Activated CD8-positive, alpha-beta T cell treated with anti-CD3 and anti-CD28 coated beads for 36 hours (primary cell): ENCODE data around the gene SWI5. TPM values are rescaled to one million over a fixed set of nuclear protein-coding genes. Genes with fewer than 3 reads are reported as not detected.

Experiments used
- ATAC-seq: fragments of 200-7000 bp; cut with Tn5 transposase; one replicate; pipeline ENCODE4 v1.10.0; 2021; ENCODE audit warnings: mild to moderate bottlenecking, moderate library complexity
- CTCF ChIA-PET: fragments of 350-600 bp; sonication (Branson Sonifier 250); formaldehyde crosslinking; loops from one replicate; lab custom pipeline; 2021; ENCODE audit warnings: antibody characterized with exemption; lab: Charles Lee
- POLR2A ChIA-PET: fragments of 350-600 bp; sonication (Branson Sonifier 250); formaldehyde crosslinking; loops from one replicate; lab custom pipeline; 2021; ENCODE audit warnings: antibody characterized with exemption; lab: Charles Lee
- DNase-seq: peaks from one replicate; pipeline ENCODE4 v3.0.0-alpha.2; 2020
- H3K27ac Mint-ChIP-seq: one replicate; pipeline ENCODE4 v1.8.0; 2021; ENCODE audit warnings: mild to moderate bottlenecking, mixed read lengths
- H3K27me3 Mint-ChIP-seq: one replicate; pipeline ENCODE4 v1.8.0; 2021; ENCODE audit warnings: mixed read lengths
- H3K36me3 Mint-ChIP-seq: one replicate; pipeline ENCODE4 v1.8.0; 2021; ENCODE audit warnings: low read depth, mixed read lengths
- H3K4me1 Mint-ChIP-seq: one replicate; pipeline ENCODE4 v1.8.0; 2021; ENCODE audit warnings: low read depth, mixed read lengths
- H3K4me3 Mint-ChIP-seq: one replicate; pipeline ENCODE4 v1.8.0; 2021; ENCODE audit warnings: mild to moderate bottlenecking, moderate library complexity, mixed read lengths
- H3K9me3 Mint-ChIP-seq: one replicate; pipeline ENCODE4 v1.8.0; 2021; ENCODE audit warnings: mixed read lengths
- intact Hi-C: fragments of 100-400 bp; cut with micrococcal nuclease; formaldehyde crosslinking; loops from one replicate; pipeline ENCODE4 v1.10.0; 2022
- total RNA-seq, 2 experiments: library from RNA; stranded (reverse); gene quantifications; one replicate each; pipeline ENCODE4 v1.2.3, GENCODE V29; 2021
- TF ChIP-seq, protein P1 (sequence below): fragments of 200-600 bp; IDR thresholded peaks from one replicate; pipeline ENCODE4 v1.8.0; 2022; ENCODE audit warnings: antibody characterized with exemption, mild to moderate bottlenecking

The SWI5 gene
- total RNA-seq, 2 experiments from 2014 or later: 12.4 to 13.3 TPM

DNA sequence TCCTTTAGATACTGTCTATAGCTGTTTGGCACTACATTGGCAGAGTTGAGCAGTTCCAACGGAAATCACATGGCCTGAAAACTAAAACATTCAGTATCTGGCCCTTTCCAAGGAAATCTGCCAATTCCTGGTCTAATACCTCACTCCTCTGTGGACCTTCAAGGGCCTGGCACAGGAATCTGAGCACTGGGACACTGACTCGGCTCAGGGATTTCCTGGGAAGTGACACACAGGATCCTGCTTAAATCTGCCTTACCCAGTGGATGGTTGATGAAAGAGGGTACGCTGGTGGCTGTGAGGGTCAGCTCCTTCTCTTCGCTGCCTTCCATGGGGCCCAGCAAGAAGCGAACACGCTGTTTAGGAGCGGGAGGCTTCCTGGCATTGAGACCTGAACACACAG is 45.3 kb downstream of the SWI5 start:
- no peaks in the 10 kb centered on the region for H3K9me3 Mint-ChIP-seq
- CTCF ChIA-PET: interaction anchor here (3.4 kb wide), 1 partner anchor 26 kb away, joined by 10 read pairs; no protein-coding TSS in a partner anchor
- intact Hi-C loops: no loop called here
- no peaks in the 10 kb centered on the region for H3K27me3 Mint-ChIP-seq
- DNase-seq (no peak), ATAC-seq (no peak)
- peak overlapping the region; percentile 99 for H3K4me3 Mint-ChIP-seq
- peaks cover 24% of the 10 kb centered on the region for H3K4me1 Mint-ChIP-seq
- peak overlapping the region; percentile 97 for H3K27ac Mint-ChIP-seq
- TF ChIP-seq, protein P1, sequence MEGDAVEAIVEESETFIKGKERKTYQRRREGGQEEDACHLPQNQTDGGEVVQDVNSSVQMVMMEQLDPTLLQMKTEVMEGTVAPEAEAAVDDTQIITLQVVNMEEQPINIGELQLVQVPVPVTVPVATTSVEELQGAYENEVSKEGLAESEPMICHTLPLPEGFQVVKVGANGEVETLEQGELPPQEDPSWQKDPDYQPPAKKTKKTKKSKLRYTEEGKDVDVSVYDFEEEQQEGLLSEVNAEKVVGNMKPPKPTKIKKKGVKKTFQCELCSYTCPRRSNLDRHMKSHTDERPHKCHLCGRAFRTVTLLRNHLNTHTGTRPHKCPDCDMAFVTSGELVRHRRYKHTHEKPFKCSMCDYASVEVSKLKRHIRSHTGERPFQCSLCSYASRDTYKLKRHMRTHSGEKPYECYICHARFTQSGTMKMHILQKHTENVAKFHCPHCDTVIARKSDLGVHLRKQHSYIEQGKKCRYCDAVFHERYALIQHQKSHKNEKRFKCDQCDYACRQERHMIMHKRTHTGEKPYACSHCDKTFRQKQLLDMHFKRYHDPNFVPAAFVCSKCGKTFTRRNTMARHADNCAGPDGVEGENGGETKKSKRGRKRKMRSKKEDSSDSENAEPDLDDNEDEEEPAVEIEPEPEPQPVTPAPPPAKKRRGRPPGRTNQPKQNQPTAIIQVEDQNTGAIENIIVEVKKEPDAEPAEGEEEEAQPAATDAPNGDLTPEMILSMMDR: no peak
- peaks cover 16% of the 10 kb centered on the region for H3K36me3 Mint-ChIP-seq
- POLR2A ChIA-PET: interaction anchor here (0.8 to 2.0 kb wide), 7 partner anchors 12 to 67 kb away, joined by 3 to 7 read pairs (median 4); no protein-coding TSS in a partner anchor

DNA sequence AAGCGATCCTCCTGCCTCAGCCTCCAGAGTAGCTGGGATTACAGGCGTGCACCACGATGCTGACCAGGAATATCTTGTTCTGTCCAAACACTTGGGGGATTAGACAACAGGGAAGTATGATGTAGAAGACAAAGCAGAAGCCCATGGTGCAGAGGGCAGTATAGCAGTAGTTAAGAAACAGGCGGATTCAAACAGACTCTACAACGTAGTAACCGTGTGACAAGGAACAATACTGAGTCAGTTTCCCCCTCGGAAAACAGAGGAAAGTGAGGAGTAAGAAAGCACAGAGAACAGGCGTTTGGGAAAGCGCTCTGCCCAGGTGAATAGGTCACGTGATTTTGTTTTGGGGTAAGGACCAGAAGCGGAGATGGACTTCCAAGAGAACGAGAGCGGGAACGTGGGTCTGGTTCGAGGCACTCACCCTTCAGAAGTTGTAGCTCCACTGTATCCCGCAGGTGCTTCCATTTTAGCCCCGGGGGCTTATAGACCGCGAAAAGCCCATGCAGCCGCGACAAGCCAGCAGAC is 45.9 kb downstream of the SWI5 start:
- CTCF ChIA-PET: interaction anchor here (3.4 kb wide), 1 partner anchor 26 kb away, joined by 10 read pairs; no protein-coding TSS in a partner anchor
- no peak for DNase-seq
- H3K36me3 Mint-ChIP-seq: peaks cover 12% of the 10 kb centered on the region
- TF ChIP-seq, protein P1: no peak
- POLR2A ChIA-PET: interaction anchor here (0.6 to 2.0 kb wide), 11 partner anchors 12 to 231 kb away, joined by 3 to 7 read pairs (median 4); partner anchors contain the start of genes SPTAN1 and URM1
- H3K9me3 Mint-ChIP-seq: no peaks in the 10 kb centered on the region
- peak; percentile 3 for ATAC-seq
- H3K27ac Mint-ChIP-seq: peak overlapping the region; percentile 97
- intact Hi-C loops: no loop called here
- H3K27me3 Mint-ChIP-seq: no peaks in the 10 kb centered on the region
- peaks cover 24% of the 10 kb centered on the region for H3K4me1 Mint-ChIP-seq
- H3K4me3 Mint-ChIP-seq: peak overlapping the region; percentile 99

DNA sequence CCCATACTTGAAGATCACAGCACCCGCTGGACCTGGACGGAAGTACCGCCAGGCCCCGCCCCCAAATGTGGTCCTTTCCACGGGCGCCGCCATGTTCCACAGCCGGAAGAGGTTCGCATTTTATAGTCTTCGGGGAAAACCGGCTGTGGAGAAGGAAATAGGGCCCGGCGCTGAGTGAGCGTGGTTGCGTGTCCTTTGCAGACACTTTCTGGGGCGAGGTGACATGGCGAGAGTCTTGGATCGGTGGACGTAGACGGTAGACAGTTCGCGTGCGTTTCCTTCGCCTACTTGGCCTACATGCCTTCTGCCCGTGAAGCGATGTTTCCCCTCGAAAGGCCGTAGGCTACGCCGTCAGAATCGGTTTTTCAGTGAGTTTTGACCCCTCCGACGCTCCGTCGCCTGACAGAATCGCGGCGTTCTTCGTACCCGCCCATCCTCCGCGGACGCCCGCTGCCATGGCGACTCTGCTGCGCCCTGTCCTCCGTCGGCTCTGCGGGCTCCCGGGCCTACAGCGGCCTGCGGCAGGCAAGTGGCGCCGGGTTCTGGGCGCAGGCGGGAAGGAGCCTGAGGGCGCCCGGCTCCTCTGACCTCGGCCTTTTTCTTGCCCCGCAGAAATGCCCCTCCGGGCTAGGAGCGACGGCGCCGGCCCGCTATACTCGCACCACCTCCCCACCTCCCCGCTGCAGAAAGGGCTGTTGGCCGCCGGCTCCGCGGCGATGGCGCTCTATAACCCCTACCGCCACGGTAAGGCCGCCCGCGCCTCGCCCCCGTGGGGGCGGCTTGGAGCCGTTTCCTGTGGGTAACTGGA is 46.5 kb downstream of the SWI5 start, which contains the start of the genes COQ4 and TRUB2:
COQ4 (plus strand) TSS at position 436 of the 808 bp plus-strand sequence; CDS start at position 456, 20 bp downstream.
TRUB2 (minus strand) TSS at position 44 of the 808 bp plus-strand sequence; CDS start at position 5, 39 bp downstream.
- Mint-ChIP-seq H3K4me3 (peak within 1 kb of the TSS; percentile 99), H3K27me3 (no peaks in the 10 kb centered on the region), H3K4me1 (peaks cover 24% of the 10 kb centered on the region), H3K36me3 (peaks cover 9% of the 10 kb centered on the region), H3K9me3 (no peaks in the 10 kb centered on the region), H3K27ac (peak within 1 kb of the TSS; percentile 97)
- TF ChIP-seq, protein P1: no peak
- intact Hi-C loops: no loop called here
- DNase-seq (peak; percentile 96), ATAC-seq (peak; percentile 87)
- CTCF ChIA-PET: interaction anchor here (0.7 to 3.4 kb wide), 2 partner anchors 19 to 27 kb away, joined by 3 to 10 read pairs; no protein-coding TSS in a partner anchor
- POLR2A ChIA-PET: interaction anchor here (0.6 to 2.0 kb wide), 9 partner anchors 10 to 230 kb away, joined by 3 to 7 read pairs (median 4); partner anchors contain the start of genes SPTAN1 and URM1

DNA sequence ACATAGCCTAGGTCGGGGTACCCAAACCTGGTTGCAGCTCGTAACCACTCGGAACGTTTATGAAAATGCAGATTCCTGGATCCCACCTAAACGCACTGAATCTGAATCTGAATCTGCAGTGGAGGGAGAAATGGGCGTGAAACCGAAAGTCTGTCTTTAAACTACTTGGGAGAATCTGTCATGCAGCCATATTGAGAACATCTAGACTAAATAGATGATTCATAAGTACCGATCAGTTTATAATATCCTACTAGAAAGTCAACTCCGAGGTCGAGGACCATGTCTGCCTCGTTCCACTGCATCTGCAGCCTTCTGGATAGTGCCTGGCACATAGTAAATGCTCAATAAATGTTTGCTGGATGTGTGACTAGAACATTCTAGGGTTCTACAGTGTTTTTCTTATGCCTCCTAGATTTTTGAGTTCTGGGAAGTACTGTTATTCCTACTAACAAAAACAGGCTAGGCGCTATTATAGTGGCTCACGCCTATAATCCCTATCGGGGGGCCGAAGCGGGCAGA is 47.2 kb downstream of the SWI5 start:
- Mint-ChIP-seq H3K27ac (peak overlapping the region; percentile 97), H3K9me3 (no peaks in the 10 kb centered on the region), H3K4me1 (peaks cover 24% of the 10 kb centered on the region), H3K27me3 (no peaks in the 10 kb centered on the region), H3K36me3 (peaks cover 9% of the 10 kb centered on the region), H3K4me3 (peak overlapping the region; percentile 99)
- ChIA-PET POLR2A (interaction anchor here (1.1 to 2.0 kb wide), 4 partner anchors 9 to 48 kb away, joined by 3 to 7 read pairs (median 5); partner anchors contain the start of gene URM1), CTCF (interaction anchor here (0.7 to 1.3 kb wide), 2 partner anchors 18 to 68 kb away, joined by 3 to 4 read pairs; no protein-coding TSS in a partner anchor)
- intact Hi-C loops: no loop called here
- no peak for DNase-seq
- peak; percentile 21 for ATAC-seq
- TF ChIP-seq, protein P1: no peak
